HG02642 (cell line): ENCODE data around the gene HADH.
A peak's percentile ranks its signal among the peaks of the same experiment; 100 is the strongest.

Experiments
- ATAC-seq: cut with Tn5 transposase; IDR thresholded peaks from one replicate; pipeline ENCODE4 v1.9.1; 2021; ENCODE audit warnings: mild to moderate bottlenecking; ENCODE audit not compliant: unreplicated experiment, poor library complexity

The HADH gene

DNA sequence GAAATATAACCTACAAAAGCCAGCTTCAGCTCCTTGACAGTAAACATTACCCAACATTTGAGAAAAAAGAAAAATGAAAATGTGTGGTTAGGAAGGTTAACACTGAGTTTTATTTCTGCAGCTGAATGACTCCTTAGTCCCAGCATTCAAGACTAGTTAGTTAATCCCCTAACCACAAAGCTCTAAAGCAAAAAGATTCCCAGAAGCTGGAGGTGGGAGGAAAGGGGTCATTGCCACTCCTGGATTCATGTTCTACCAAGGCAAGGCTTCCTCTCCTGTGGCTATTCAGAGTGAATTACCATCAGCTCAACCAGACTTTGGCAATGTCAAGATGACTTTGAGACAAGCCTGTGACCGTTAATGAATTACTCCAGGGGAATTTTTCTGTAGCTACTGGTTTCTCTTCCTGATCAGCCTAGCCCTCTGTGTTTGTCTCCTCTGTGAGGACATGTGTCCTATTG lies 63.6 kb downstream of the HADH start:
- ATAC-seq: peak; percentile 95

DNA sequence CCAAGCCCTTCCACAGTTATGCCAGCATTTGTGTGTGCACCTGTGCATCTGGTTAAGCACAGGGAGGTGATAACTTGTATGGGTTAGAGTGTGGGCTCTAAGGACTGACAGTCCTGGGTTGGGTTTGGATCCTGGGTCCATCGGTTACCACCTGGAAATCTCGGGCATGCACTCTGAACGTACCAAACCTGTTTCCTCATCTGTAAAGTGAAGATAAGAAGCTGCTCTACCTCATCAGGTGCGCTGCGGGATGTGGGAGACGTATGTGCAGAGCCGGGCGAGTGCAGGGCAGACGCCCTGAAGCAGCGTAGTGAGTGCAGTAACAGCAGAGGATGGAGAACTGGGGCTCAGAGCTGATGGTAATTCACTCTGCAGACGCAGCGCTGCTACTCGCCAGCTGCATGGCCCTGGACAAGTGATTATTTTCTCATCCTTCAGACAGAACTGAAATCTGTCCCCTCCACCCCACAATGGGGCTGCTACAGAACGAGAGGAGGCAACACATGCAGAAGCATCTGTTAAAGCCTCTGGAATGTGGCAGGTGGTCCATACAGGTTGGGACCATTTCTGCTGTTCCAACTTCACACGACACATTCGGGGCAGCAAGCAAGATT lies 64.4 kb downstream of the HADH start:
- ATAC-seq: no peak

DNA sequence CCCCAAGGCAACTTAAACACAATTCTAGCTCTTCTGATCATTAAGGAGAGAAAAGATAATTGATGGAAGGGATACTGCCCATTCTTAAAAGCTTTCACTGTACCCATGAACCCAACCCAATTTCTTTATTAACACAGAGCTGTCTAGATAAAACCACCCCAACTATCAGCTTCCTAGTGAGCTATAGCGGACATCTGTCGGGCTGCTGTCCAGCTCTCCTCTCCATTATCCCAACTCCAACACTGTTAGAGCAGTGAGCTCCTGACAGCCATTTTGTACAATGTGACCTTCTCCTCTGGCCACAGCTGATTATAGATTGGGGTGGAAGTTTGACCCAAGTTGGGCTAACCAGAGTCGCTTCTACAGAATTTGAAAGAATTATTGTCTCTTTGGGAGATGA lies 66.1 kb downstream of the HADH start:
- ATAC-seq: no peak

DNA sequence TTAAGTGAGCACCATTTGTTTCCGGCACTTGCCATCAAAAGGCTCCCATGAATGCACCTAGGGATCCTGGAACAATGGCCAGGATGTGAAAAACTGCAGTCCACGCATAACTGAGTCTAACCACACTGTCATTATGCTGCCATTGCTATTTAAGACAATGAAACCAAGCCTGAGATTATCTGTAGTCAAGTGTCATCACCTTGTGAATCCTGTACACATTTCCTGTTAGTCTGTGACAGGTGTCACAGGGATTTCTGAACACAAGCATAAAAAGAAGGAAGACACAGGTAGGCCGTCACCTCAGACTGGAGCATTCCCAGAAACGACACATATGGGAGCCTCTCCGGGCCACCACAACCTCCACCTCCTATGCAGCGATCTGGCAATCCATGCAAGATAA lies 66.7 kb downstream of the HADH start:
- ATAC-seq: no peak

DNA sequence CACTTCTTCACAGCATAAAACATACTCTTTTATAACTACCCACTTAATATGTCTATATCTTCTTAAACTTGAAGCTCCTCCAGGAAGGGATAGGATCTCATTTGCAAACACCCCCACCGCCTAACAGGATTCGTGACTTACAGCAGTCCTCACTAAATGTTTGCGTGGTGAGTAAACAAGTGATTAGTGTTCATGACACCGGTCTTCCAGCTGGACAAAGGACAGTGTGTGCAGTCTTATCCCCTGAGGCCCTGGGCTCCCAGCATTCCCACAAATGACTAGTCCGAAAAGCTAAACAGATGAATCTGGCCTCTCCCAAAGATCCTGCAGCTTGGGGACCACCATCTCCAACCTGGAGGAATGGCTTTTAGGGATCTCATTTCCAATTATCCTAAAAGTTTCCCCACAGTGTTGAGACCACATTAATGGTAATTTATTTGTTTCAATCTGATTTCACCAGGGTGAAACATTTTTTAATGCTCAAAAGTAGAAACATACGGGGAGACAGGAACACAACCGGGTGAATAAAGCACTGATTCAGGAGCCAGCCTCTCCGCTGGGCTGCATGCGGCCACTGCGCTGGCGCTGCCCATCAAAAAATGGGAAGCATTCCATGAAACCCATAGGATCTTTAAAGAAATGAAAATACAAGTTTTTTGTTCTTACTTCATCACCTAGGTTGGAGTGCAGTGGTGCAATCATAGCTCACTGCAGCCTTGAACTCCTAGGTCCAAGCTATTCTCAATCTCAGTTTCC lies 69.2 kb downstream of the HADH start:
- no peak for ATAC-seq

DNA sequence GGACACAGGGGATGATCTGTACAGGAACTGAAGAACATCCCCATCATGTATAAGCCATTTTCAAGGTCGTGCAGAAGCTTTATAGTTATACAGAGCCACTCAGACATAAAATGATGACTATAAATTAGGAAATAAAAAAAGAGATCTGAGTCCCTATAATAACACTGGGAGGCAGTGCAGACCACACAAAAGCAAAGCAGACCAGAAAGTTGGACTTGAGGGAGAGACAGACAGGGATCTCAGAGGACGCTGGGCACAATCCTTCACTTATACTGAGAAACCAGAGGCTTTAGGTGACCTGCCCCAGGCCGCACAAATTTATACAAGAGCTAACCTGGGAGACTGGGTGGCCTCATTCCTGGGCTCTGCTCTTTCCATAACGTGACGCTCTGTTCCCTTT lies 70.5 kb downstream of the HADH start:
- ATAC-seq: no peak

DNA sequence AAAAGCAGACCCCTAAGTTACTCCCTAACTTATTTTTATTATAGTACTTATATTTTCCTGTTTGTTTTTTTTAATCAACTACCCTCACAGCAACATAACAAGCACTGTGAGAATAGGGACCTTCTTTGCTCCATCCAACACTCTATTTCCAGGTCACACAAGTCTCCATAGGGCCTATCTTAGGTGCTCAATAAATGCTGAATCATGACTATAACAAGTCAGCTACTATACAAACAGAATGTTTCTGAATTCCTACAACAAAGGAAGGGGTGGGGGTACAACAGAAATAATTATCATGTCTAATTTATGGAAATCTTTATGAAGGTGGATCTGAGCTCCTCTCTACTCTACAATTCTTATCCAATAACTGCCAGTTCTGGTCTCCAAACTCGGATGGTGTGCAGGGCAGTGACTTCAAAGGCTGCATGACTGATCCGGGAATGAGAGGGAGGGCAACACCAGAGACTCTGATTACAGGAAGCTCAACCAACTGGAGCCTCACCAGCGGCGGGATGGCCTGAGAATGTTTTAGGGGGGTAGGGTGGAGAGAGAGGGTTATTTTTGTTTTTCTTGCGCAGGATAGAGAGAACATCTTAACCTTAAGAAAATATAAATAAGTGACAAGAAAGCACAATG lies 71.1 kb downstream of the HADH start:
- ATAC-seq: no peak

DNA sequence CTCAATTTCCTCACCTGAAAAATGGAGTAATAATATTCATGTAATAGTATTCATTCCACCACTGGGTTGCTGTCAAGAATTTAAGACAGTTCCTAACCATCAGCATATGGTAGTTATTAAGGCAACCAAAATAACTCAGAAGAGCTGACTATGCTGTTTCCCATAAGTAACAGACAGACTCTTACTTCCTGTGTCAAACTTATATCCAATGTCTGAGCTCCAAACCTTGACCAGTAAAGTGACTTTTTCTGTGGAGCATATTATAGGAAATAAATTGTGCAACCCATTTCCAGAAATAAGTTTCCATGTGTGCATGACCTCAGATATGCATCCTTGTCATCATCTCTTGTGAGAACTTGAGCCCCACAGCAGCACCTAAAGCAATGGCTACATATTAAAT lies 78.8 kb downstream of the HADH start:
- ATAC-seq: no peak

DNA sequence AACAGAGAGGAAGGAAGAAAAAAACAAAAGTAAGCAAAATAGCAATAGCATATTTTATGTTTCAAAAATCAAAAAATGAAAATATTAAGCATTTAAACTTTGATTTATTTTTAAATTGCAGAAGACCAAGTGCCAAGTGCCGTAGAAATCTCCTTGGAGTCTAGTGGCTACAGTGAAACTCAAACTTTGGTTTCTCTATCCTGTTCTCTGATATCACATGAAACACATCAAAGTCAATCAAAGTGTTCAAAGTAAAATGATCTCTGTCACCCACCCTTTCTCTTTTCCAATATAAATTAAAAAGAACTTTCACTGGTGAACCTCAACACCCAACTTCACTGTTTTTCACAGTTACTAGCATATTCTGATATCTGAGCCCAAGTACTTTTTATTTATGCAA lies 81.1 kb downstream of the HADH start:
- no peak for ATAC-seq

DNA sequence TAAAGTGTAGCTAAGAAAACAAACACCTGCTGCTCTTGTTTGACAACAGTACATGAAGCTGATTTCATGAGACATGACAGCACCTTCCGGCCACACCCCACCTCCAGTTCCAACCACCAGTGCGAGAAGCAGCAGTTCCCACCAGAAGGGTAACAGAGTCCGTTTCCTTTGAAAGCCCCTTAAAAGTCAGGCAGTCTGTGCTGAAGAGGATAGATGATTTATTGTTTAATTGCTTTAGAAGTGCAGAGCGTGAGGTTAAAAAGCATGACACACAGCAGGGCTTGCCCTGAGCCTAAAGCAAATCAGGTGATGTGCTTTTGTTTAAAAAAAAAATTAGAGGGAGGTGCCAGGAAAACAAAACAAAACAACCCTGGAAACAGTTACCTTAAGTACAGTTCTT lies 82.6 kb downstream of the HADH start:
- ATAC-seq: no peak

DNA sequence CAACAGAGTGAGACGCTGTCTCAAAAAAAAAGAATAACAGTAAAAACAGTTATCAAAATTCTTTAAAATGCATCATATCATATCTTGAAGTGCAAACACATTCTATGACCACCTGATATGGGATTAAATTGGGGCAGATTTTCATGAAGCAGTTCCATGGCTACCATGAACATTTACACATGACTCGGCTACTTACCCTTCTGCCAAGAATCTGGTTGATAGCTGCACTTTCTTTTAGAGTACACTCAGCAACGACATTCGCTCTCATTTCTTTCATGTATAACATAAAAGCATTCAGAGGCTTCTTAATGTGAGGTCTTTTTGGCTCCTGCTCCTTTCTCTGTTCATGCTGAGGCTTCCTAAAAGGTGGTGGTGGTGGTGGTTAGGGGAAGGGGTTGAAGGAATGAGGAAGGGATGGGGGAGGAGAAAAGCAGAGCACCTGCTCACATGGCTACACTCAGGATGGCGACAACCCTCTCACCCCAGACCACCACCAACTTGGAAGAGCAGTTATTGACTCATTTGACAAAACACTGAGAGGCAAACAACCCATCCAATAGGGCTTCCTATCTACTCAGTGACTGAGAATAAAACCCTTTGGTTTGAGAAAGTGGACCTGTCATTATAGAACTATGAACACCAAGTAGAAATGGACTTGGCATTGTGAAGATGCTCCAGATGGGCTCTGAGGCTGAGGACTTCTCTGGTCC lies 88.5 kb downstream of the HADH start:
- no peak for ATAC-seq

DNA sequence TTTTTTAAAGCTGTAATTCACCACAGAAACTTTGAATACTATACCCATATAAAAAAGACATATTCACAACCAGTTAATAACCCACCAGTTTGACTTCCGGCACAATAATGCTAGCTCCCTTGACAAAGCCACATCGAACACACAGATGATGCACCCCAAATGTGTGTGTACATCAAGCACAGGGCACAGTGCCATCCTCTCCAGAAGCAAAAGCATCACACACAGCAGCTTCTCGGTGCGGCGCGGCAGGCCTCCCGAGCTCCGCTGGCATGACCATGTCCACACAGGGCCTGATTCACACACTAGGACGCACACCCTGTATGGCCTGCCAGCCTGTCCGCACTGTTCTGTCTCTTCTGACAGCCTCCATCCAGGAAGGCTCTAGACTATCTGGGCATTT lies 91.1 kb downstream of the HADH start:
- no peak for ATAC-seq

DNA sequence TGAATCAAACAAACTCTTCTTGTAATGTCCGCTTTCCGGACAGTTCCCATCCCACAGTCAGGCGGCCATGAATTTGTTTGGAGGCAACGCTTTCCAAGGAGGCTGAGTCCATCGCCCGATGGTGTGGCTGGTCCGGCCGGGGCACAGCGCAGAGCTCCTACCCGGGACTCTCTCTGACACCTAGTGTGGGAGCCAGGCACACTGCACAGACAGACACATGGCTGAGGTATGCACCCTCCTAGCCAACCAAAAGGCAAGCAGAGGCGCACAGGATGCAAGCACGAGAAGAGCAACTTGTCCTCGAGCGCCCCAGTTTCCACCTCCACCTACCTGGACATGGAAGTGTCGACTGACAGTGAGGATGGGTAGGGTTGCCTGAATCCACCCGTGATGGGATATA lies 91.6 kb downstream of the HADH start:
- no peak for ATAC-seq
